AG04449 (cell line): ENCODE data around the gene ARHGAP35.
"Not testable (repeated sequence)": the region's sequence is repeated elsewhere in the genome, so short reads cannot be mapped to it uniquely, and the experiment has no call there.

Experiments
- CTCF ChIA-PET: fragments of 350-600 bp; formaldehyde crosslinking; extraction: SDS; loops from one replicate; lab custom pipeline; 2021; ENCODE audit warnings: antibody characterized with exemption; lab: Yijun Ruan, JAX
- POLR2A ChIA-PET: fragments of 400-600, 350-600 bp; formaldehyde crosslinking; extraction: SDS; loops from one replicate; lab custom pipeline; 2020; ENCODE audit warnings: antibody characterized with exemption, inconsistent platforms; lab: Yijun Ruan, JAX
- DNase-seq: peaks from one replicate; pipeline ENCODE4 v3.0.0-alpha.2; 2010; ENCODE audit warnings: low read depth, low spot score
- H3K4me3 ChIP-seq: 2 replicates; pipeline ENCODE4 v1.5.1; 2011; ENCODE audit warnings: low read depth, mild to moderate bottlenecking, control low read depth, low read length
- CTCF ChIP-seq: IDR thresholded peaks from one replicate; pipeline ENCODE4 v1.5.1; 2011; ENCODE audit warnings: mild to moderate bottlenecking, moderate library complexity, low read length, control low read depth, inconsistent platforms; ENCODE audit not compliant: insufficient read depth; ENCODE audit errors: missing control alignments

Gene ARHGAP35

DNA sequence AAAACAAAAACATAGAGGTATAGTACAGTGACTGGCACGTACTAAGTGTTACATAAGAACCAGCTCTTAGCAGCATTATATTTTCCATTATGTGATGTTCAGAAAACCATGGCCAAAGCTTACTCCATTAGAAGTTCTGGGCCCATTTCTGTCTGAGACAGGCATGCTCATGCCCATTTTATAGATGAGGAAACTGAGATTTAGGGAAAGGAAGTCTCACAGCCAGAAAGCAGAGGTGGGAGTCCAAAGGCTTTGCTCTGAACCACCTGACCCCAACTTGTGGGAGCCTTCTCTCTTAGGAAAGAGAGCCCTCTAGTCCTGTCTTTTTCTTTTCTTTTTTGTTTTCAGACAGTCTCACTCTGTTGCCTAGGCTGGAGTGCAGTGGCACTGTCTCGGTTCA is 12.4 kb upstream of the ARHGAP35 start:
- ChIA-PET POLR2A (no interaction called here), CTCF (interaction anchor here (1.4 to 13.1 kb wide), 3 partner anchors 19 to 143 kb away, joined by 3 to 278 read pairs (median 15); no protein-coding TSS in a partner anchor)
- DNase-seq, result no peak
- TF ChIP-seq CTCF, result no peak
- H3K4me3 ChIP-seq, result no peak overlapping the region

GRCh38 chr19:46849610-46850009 is 11.2 kb upstream of the ARHGAP35 start:
- DNase-seq, result no peak
- ChIA-PET CTCF (interaction anchor here (0.6 to 3.4 kb wide), 7 partner anchors 9 to 142 kb away, joined by 3 to 27 read pairs (median 4); no protein-coding TSS in a partner anchor), POLR2A (interaction anchor here (0.6 kb wide), 1 partner anchor 163 kb away, joined by 4 read pairs; no protein-coding TSS in a partner anchor)
- H3K4me3 ChIP-seq, result peak overlapping the region; percentile 96
- TF ChIP-seq CTCF, result no peak

- ChIA-PET POLR2A (interaction anchor here (0.6 to 0.9 kb wide), 4 partner anchors 9 to 198 kb away, joined by 3 to 4 read pairs (median 4); partner anchors contain the start of genes ARHGAP35 and TMEM160), CTCF (interaction anchor here (0.6 to 3.4 kb wide), 6 partner anchors 10 to 141 kb away, joined by 3 to 27 read pairs (median 4); no protein-coding TSS in a partner anchor)
- DNase-seq, result peak; percentile 95
- peak within 1 kb of the TSS; percentile 96 for H3K4me3 ChIP-seq
- no peak for TF ChIP-seq CTCF
Measured at GRCh38 chr19:46850228-46851203, 10.3 kb upstream of the ARHGAP35 start, which contains the start of gene AP2S1. AP2S1 (minus strand) TSS chr19:46850846; CDS start chr19:46850766, 80 bp downstream.

DNA sequence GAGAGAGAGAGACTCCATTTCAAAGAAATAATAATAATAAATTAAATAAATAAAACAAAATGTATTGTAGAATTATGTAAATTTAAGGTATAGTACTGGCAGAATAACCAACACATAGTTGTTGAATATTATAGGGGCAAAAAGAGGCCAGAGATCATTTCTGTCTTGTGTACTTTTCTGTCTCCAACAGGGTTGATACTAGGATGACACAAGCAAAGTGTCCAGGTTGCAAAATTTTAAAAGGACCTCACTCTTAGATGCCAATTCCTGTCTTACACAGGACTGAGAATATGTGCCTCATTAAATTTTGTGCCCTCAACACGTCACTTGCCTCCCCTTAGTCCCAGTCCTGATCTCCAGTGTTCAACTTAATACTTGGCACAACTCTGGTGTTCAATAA is 8.0 kb upstream of the ARHGAP35 start:
- ChIA-PET POLR2A (no interaction called here), CTCF (interaction anchor here (1.7 kb wide), 1 partner anchor 99 kb away, joined by 3 read pairs; no protein-coding TSS in a partner anchor)
- no peak for TF ChIP-seq CTCF
- no peak for DNase-seq
- no peak overlapping the region for H3K4me3 ChIP-seq

GRCh38 chr19:46854698-46855097 is 6.1 kb upstream of the ARHGAP35 start:
- POLR2A ChIA-PET, H3K4me3 ChIP-seq, DNase-seq: not testable (repeated sequence)
- CTCF ChIA-PET, result interaction anchor here (1.1 to 7.0 kb wide), 5 partner anchors 14 to 159 kb away, joined by 4 to 138 read pairs (median 7); no protein-coding TSS in a partner anchor

DNA sequence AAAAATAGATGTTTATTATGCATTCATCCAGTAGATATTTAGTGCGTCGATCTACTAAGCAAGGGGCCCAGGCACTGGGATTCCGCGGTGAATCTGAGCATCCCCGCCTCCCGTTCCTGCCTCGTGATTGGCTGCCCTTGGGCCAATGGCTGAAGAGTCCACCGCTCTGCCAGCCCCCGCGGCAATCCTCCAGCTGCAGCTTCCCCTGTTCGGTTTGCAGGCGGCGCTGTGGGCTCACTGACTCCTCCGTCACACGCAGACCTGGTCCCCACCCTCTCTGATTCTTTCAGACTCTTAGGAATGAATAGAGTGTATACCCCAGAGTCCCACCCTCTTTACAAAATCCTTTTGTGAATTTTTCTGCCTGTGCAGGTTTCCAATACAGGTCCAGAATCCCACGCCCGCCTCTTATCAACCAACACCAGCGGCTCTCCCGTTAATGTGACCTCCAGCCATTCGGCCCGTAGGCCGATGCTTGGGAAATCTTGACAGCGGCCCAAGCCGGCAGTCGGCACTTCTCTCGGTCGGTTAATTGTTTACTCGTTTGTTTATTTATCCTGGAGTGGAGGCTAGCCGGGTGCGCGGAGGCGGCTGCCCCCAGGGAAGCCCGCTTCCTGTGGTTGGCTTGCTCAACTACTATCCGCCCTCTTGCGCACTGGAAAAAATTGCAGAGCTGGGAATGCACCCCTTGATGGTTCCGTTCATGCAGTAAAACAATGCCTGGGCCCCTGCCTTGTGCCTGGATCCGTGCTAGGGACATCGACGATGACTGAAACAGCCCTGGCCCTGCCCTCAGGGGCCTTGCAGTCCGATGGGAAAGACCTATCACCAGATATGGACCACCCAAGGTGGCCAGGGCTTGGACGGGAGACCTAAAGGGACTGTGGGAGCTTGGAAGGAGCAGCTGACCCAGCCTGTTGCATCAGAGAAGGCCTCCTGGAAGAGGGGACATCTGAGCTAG is 4.5 kb upstream of the ARHGAP35 start:
- peak overlapping the region; percentile 44 for H3K4me3 ChIP-seq
- peak; percentile 66 for DNase-seq
- TF ChIP-seq CTCF, result peak; percentile 92
- CTCF ChIA-PET, result interaction anchor here (0.7 to 7.0 kb wide), 24 partner anchors 9 to 193 kb away, joined by 3 to 138 read pairs (median 5); no protein-coding TSS in a partner anchor
- POLR2A ChIA-PET, result interaction anchor here (0.6 to 1.5 kb wide), 5 partner anchors 68 to 134 kb away, joined by 3 to 6 read pairs (median 3); partner anchors contain the start of gene SLC1A5
